Mesenchymal stem cell (in vitro differentiated cells and primary cell): ENCODE measurements around the gene ACVR2A.

ENCODE experiments used
- DNase-seq: peaks from one replicate; pipeline ENCODE4 v3.0.0-alpha.2; 2013
- H2AFZ ChIP-seq: one replicate; pipeline ENCODE4 v1.6.1; 2013; ENCODE audit warnings: low read depth, mild to moderate bottlenecking, control low read depth, inconsistent platforms, low read length, moderate library complexity
- H2AK5ac ChIP-seq: 2 replicates; pipeline ENCODE4 v1.6.1; 2013; ENCODE audit warnings: low read length, moderate library complexity, mild to moderate bottlenecking, inconsistent platforms; ENCODE audit not compliant: severe bottlenecking
- H2BK120ac ChIP-seq: one replicate; pipeline ENCODE4 v1.6.1; 2013; ENCODE audit warnings: low read depth, mild to moderate bottlenecking, inconsistent platforms, low read length, moderate library complexity
- H2BK12ac ChIP-seq, 2 experiments: one replicate each; pipeline ENCODE4 v1.6.1; 2013; ENCODE audit warnings: inconsistent platforms in 2 of 2, low read length in 2 of 2, mild to moderate bottlenecking in 2 of 2, moderate library complexity in 2 of 2, control low read depth in 1 of 2
- H2BK15ac ChIP-seq: one replicate; pipeline ENCODE4 v1.6.1; 2013; ENCODE audit warnings: mild to moderate bottlenecking, low read depth, inconsistent platforms; ENCODE audit not compliant: poor library complexity, severe bottlenecking
- H2BK5ac ChIP-seq: 2 replicates; pipeline ENCODE4 v1.6.1; 2013; ENCODE audit warnings: low read depth, mild to moderate bottlenecking, low read length, control low read depth, inconsistent platforms; ENCODE audit not compliant: poor library complexity, severe bottlenecking
- H3K14ac ChIP-seq, 2 experiments: one replicate each; pipeline ENCODE4 v1.6.1; 2013; ENCODE audit warnings: inconsistent platforms in 2 of 2, low read length in 2 of 2, control low read depth in 1 of 2, mild to moderate bottlenecking in 1 of 2, moderate library complexity in 1 of 2
- H3K18ac ChIP-seq, 2 experiments: one replicate each; pipeline ENCODE4 v1.6.1; 2013; ENCODE audit warnings: inconsistent platforms in 2 of 2, low read length in 2 of 2, control low read depth in 1 of 2, low read depth in 1 of 2, mild to moderate bottlenecking in 1 of 2
- H3K23ac ChIP-seq, 2 experiments: one replicate each; pipeline ENCODE4 v1.6.1; 2013; ENCODE audit warnings: inconsistent platforms in 2 of 2, low read length in 2 of 2, mild to moderate bottlenecking in 2 of 2, moderate library complexity in 2 of 2, control low read depth in 1 of 2
- H3K27ac ChIP-seq: 2 replicates; pipeline ENCODE4 v1.5.1; 2013; ENCODE audit warnings: mild to moderate bottlenecking, moderate library complexity, low read length, control low read depth, inconsistent platforms; ENCODE audit not compliant: poor library complexity, severe bottlenecking
- H3K27me3 ChIP-seq, 2 experiments: 2 replicates each; pipeline versions ENCODE4 v1.6.1 to v1.7.0; 2013; ENCODE audit warnings: low read length in 2 of 2, mild to moderate bottlenecking in 2 of 2, moderate library complexity in 2 of 2, control low read depth in 1 of 2, inconsistent platforms in 1 of 2; ENCODE audit not compliant: control insufficient read depth in 1 of 2, insufficient read depth in 1 of 2
- H3K36me3 ChIP-seq, 2 experiments: 2 replicates each; pipeline versions ENCODE4 v1.6.1 to v1.7.0; 2013; ENCODE audit warnings: low read length in 2 of 2, control low read depth in 1 of 2, inconsistent platforms in 1 of 2, low read depth in 1 of 2, mild to moderate bottlenecking in 1 of 2; ENCODE audit not compliant: insufficient read depth in 2 of 2, control insufficient read depth in 1 of 2
- H3K4ac ChIP-seq, 2 experiments: one replicate each; pipeline ENCODE4 v1.6.1; 2013; ENCODE audit warnings: inconsistent platforms in 2 of 2, low read length in 2 of 2, mild to moderate bottlenecking in 2 of 2, moderate library complexity in 2 of 2, control low read depth in 1 of 2, low read depth in 1 of 2
- H3K4me1 ChIP-seq: 2 replicates; pipeline ENCODE4 v1.6.1; 2013; ENCODE audit warnings: low read depth, low read length, control low read depth; ENCODE audit not compliant: control insufficient read depth, insufficient read depth
- H3K4me2 ChIP-seq: 2 replicates; pipeline ENCODE4 v1.6.1; 2013; ENCODE audit warnings: low read length, mild to moderate bottlenecking, inconsistent platforms; ENCODE audit not compliant: poor library complexity, severe bottlenecking
- H3K4me3 ChIP-seq, 2 experiments: 2 replicates each; pipeline versions ENCODE4 v1.5.1 to v1.7.0; 2013; ENCODE audit warnings: low read length in 2 of 2, mild to moderate bottlenecking in 2 of 2, control low read depth in 1 of 2, low read depth in 1 of 2; ENCODE audit not compliant: insufficient read depth in 1 of 2
- H3K79me1 ChIP-seq: replicated peaks from 2 replicates; pipeline ENCODE4 v1.6.1; 2013; ENCODE audit warnings: mild to moderate bottlenecking, control low read depth, low read length, inconsistent platforms; ENCODE audit not compliant: poor library complexity, severe bottlenecking
- H3K9ac ChIP-seq: 2 replicates; pipeline ENCODE4 v1.7.0; 2013; ENCODE audit warnings: mild to moderate bottlenecking, low read length, moderate library complexity
- H3K9me3 ChIP-seq: 2 replicates; pipeline ENCODE4 v1.7.0; 2013; ENCODE audit warnings: mild to moderate bottlenecking, low read length; ENCODE audit not compliant: control insufficient read depth
- H4K8ac ChIP-seq: one replicate; pipeline ENCODE4 v1.6.1; 2013; ENCODE audit warnings: inconsistent platforms, mild to moderate bottlenecking, low read length, moderate library complexity
- H4K91ac ChIP-seq: one replicate; pipeline ENCODE4 v1.6.1; 2013; ENCODE audit warnings: mild to moderate bottlenecking, low read length, inconsistent platforms
- WGBS: methylation state at CpG from one replicate; pipeline ENCODE4 v1.1.7; 2013; ENCODE audit warnings: mixed read lengths; 5-methylcytosine and 5-hydroxymethylcytosine counted together

ACVR2A gene

GRCh38 chr2:147810883-147811765, 33.7 kb upstream of the ACVR2A start:
- Histone ChIP-seq H2BK15ac (no peak overlapping the region), H3K9ac (no peak overlapping the region), H3K4me2 (no peak overlapping the region), H2BK12ac (no peak overlapping the region), H3K27ac (no peak overlapping the region), H3K14ac (no peak overlapping the region), H3K23ac (no peak overlapping the region), H3K18ac (no peak overlapping the region), H2AFZ (no peak overlapping the region), H4K8ac (no peak overlapping the region), H2BK120ac (no peak overlapping the region), H3K9me3 (no peaks in the 10 kb centered on the region), H3K36me3 (no peaks in the 10 kb centered on the region), H3K4ac (no peak overlapping the region), H3K27me3 (no peaks in the 10 kb centered on the region), H4K91ac (no peak overlapping the region), H3K79me1 (no peaks in the 10 kb centered on the region), H3K4me3 (no peak overlapping the region), H2BK5ac (no peak overlapping the region), H3K4me1 (no peaks in the 10 kb centered on the region), H2AK5ac (no peak overlapping the region)
- DNase-seq: no peak

- no peaks in the 10 kb centered on the region for H3K27me3 ChIP-seq
- no peak overlapping the region for H3K27ac ChIP-seq
- H2BK120ac ChIP-seq: no peak overlapping the region
- H3K9ac ChIP-seq: no peak overlapping the region
- H3K18ac ChIP-seq: no peak overlapping the region
- H2BK12ac ChIP-seq: no peak overlapping the region
- no peaks in the 10 kb centered on the region for H3K36me3 ChIP-seq
- H3K79me1 ChIP-seq: no peaks in the 10 kb centered on the region
- WGBS: 84% methylated on average over 1 of the region's 1 CpG
- peak; percentile 29 for DNase-seq
- no peaks in the 10 kb centered on the region for H3K9me3 ChIP-seq
- no peak overlapping the region for H2BK15ac ChIP-seq
- no peak overlapping the region for H2AK5ac ChIP-seq
- H2BK5ac ChIP-seq: no peak overlapping the region
- H3K4me1 ChIP-seq: no peaks in the 10 kb centered on the region
- H3K4ac ChIP-seq: no peak overlapping the region
- no peak overlapping the region for H4K8ac ChIP-seq
- no peak overlapping the region for H2AFZ ChIP-seq
- no peak overlapping the region for H3K23ac ChIP-seq
- H3K14ac ChIP-seq: no peak overlapping the region
- H3K4me2 ChIP-seq: no peak overlapping the region
- no peak overlapping the region for H4K91ac ChIP-seq
- H3K4me3 ChIP-seq: no peak overlapping the region
Observed at GRCh38 chr2:147818741-147819140, 26.1 kb upstream of the ACVR2A start.

- WGBS: no CpG with 5 or more reads among the region's 3 CpGs
- Histone ChIP-seq H3K79me1 (no peaks in the 10 kb centered on the region), H2BK15ac (no peak overlapping the region), H3K9me3 (no peaks in the 10 kb centered on the region), H3K9ac (no peak overlapping the region), H3K18ac (no peak overlapping the region), H3K27me3 (no peaks in the 10 kb centered on the region), H3K4ac (no peak overlapping the region), H2BK5ac (no peak overlapping the region), H3K14ac (no peak overlapping the region), H3K23ac (no peak overlapping the region), H2AK5ac (no peak overlapping the region), H3K4me2 (no peak overlapping the region), H3K27ac (no peak overlapping the region), H3K36me3 (no peaks in the 10 kb centered on the region), H4K91ac (no peak overlapping the region), H2AFZ (no peak overlapping the region), H2BK120ac (no peak overlapping the region), H3K4me3 (no peak overlapping the region), H4K8ac (no peak overlapping the region), H3K4me1 (no peaks in the 10 kb centered on the region), H2BK12ac (no peak overlapping the region)
- DNase-seq: no peak
Observed at GRCh38 chr2:147824620-147825019, 20.2 kb upstream of the ACVR2A start.

DNA sequence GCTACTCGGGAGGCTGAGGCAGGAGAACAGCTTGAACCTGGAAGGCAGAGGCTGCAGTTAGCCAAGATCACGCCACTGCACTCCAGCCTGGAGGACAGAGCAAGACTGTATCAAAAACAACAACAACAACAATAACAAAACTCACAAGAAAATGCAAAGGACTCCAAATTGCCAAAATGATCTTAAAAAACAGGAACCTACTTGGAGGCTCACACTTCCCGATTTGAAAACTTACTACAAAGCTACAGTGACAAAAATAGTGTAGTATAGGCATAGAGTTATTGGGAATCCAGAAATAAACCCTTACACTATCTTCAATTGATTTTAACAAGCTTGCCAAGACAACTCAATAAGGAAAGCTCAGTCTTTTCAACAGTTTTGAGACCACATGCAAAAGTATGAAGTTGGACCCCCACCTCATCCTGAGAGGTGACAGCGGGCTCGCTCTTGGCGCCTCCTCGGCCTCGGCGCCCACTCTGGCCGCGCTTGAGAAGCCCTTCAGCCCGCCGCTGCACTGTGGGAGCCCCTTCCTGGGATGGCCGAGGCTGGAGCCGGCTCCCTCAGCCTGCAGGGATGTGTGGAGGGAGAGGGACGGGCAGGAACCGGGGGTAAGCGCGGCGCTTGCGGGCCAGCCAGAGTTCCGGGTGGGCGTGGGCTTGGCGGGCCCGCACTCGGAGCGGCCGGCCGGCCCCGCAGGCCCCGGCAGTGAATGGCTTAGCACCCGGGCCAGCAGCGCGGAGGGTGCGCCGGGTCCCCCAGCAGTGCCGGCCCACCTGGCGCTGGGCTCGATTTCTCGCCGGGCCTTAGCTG, 18.3 kb upstream of the ACVR2A start:
- H2AFZ ChIP-seq: no peak overlapping the region
- peaks cover 5% of the 10 kb centered on the region for H3K9me3 ChIP-seq
- H3K27me3 ChIP-seq: no peaks in the 10 kb centered on the region
- DNase-seq: no peak
- H3K14ac ChIP-seq: no peak overlapping the region
- H2BK15ac ChIP-seq: no peak overlapping the region
- no peak overlapping the region for H3K9ac ChIP-seq
- H3K4ac ChIP-seq: no peak overlapping the region
- H3K79me1 ChIP-seq: no peaks in the 10 kb centered on the region
- no peak overlapping the region for H4K8ac ChIP-seq
- H2BK12ac ChIP-seq: no peak overlapping the region
- peak overlapping the region; percentile 61 for H4K91ac ChIP-seq
- no peak overlapping the region for H3K27ac ChIP-seq
- no peak overlapping the region for H3K18ac ChIP-seq
- no peak overlapping the region for H3K4me3 ChIP-seq
- H3K4me1 ChIP-seq: no peaks in the 10 kb centered on the region
- no peaks in the 10 kb centered on the region for H3K36me3 ChIP-seq
- no peak overlapping the region for H2BK5ac ChIP-seq
- no peak overlapping the region for H2AK5ac ChIP-seq
- no peak overlapping the region for H3K4me2 ChIP-seq
- WGBS: 95% methylated on average over 33 of the region's 41 CpGs
- no peak overlapping the region for H3K23ac ChIP-seq
- H2BK120ac ChIP-seq: no peak overlapping the region
